ENCODE data around the gene MAB21L3.
"Not testable (repeated sequence)": the region's sequence is repeated elsewhere in the genome, so short reads cannot be mapped to it uniquely, and the experiment has no call there.

MAB21L3 gene

DNA sequence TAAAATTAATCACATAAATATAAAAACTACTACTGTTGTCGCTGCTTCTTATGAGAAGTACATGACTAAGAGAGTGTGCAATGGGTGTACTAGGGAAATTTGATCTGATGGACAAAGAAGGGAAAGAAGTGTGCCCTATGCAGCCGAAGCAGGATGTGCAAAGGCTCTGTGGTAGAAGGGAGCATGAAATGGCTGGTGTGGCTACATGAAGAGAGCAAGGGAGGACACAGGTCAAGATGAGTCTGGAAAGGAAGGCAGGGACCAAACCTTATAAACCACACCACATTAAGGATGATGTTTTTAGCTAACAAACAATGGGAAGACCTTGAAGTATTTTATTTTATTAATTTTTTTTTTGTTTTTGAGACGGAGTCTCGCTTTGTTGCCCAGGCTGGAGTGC lies 20.0 kb downstream of the MAB21L3 start:
- TF ChIP-seq POLR2A (IDR thresholded peaks at IDR 0.05; ENCODE audit: low read depth, low read length) (no peak), PAX5 (IDR thresholded peaks at IDR 0.05; ENCODE audit: insufficient read depth, low read length, severe bottlenecking) (no peak), POLR2AphosphoS5 (IDR thresholded peaks at IDR 0.05; ENCODE audit: low read depth, low read length) (no peak), TAF1 (IDR thresholded peaks at IDR 0.05; ENCODE audit: low read depth, low read length) (no peak), SPI1 (IDR thresholded peaks at IDR 0.05; ENCODE audit: low read depth, low read length) (no peak), POU2F2 (IDR thresholded peaks at IDR 0.05; ENCODE audit: low read depth, low read length) (no peak)
- FAIRE-seq (no peak), DNase-seq (ENCODE audit: insufficient read length, low spot score) (no peak)

DNA sequence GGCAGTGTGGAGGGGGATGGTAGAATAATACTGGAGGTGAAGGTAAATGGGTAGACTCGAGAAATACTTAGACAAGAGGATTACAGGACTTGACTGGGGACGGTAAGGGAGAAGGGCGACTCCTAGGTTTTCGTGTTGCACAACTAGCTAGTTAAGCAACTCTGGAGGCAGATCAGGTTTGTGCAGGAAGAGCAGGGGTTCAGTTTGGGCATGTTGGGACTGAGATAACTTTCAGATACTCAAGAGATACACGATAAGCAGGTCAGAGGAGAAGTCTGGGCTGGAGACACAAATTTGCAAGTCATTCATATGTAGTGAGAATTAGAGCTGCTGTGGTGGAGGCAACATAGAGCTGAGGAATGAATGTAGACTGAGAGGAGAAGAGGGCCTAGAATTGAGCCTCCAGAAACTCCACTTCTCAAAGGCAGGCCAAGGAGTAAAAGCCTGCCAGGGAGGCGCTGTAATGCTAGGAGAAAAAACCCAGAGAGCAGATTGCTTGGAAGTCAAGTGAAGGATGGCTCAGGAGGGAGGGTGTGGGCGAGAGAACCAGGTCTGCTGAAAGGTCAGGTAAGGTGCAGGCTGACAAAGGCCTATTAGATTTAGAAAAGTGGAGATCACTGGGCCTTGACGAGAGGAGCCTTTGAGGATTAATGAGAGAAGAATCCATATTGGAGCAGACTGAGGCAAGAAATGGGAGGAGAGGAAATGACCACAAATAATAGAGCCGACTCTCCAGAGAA lies 20.8 kb downstream of the MAB21L3 start:
- FAIRE-seq (no peak), DNase-seq (ENCODE audit: insufficient read length, low spot score) (no peak)
- TF ChIP-seq TAF1 (IDR thresholded peaks at IDR 0.05; ENCODE audit: low read depth, low read length) (no peak), PAX5 (IDR thresholded peaks at IDR 0.05; ENCODE audit: insufficient read depth, low read length, severe bottlenecking) (no peak), POLR2A (IDR thresholded peaks at IDR 0.05; ENCODE audit: low read depth, low read length) (no peak), POLR2AphosphoS5 (IDR thresholded peaks at IDR 0.05; ENCODE audit: low read depth, low read length) (no peak), POU2F2 (IDR thresholded peaks at IDR 0.05; ENCODE audit: low read depth, low read length) (no peak), SPI1 (IDR thresholded peaks at IDR 0.05; ENCODE audit: low read depth, low read length) (no peak)

DNA sequence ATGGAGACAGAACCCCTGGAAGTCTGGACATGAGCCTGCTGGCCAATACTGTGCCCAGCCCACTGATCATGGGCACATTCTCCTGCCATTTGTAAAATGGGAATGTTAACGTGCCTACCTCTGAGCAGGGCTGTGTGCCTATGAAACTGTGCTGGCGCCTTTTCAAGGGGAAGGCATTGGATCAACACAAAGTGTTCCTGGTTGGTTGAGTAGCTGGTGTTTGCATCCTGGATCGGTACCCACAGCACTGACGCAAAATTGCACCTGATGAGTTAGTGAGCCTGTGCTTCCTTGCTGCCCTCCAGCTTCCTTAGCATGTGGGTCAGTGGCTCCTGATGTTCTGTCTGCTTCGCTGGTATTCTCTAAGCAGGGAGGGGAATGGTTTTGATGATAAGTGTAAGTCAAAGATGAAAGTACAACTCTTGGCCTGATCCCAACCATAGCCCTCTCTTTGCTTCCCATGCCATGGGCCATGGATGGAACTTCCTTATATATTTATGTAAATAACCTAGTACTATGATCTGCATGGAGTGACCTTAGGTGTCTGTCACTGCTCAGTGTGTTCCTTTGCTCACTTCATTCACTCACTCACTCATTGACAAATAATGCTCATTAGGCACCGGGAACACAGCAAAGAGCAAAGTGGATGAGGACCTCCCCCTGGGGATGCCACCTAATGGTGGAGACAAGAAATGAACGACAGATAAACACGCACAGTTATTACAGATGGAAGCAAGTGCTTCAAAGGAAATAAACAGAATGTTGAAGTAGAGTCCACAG lies 22.7 kb downstream of the MAB21L3 start:
- TF ChIP-seq TAF1 (IDR thresholded peaks at IDR 0.05; ENCODE audit: low read depth, low read length): no peak
- no peak for FAIRE-seq
- no peak for DNase-seq (ENCODE audit: insufficient read length, low spot score)

DNA sequence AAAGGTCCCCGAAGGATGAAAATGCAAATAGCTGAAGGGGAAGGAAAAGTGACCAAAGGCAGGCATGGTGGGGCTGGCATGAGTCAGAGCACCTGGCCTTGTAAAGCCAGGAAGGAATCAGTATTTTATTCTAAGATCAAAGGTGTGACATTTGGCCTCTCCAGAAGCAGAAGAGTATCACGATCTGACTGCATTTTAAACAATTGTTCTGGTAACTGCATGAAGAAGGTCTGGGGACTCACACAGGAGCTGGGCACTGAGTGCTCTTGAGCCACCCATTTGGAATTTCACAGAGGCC lies 23.2 kb downstream of the MAB21L3 start:
- TF ChIP-seq POLR2AphosphoS5 (IDR thresholded peaks at IDR 0.05; ENCODE audit: low read depth, low read length) (no peak), PAX5 (IDR thresholded peaks at IDR 0.05; ENCODE audit: insufficient read depth, low read length, severe bottlenecking) (no peak), POU2F2 (IDR thresholded peaks at IDR 0.05; ENCODE audit: low read depth, low read length) (no peak), TAF1 (IDR thresholded peaks at IDR 0.05; ENCODE audit: low read depth, low read length) (no peak), POLR2A (IDR thresholded peaks at IDR 0.05; ENCODE audit: low read depth, low read length) (no peak), SPI1 (IDR thresholded peaks at IDR 0.05; ENCODE audit: low read depth, low read length) (no peak)
- no peak for FAIRE-seq
- no peak for DNase-seq (ENCODE audit: insufficient read length, low spot score)

DNA sequence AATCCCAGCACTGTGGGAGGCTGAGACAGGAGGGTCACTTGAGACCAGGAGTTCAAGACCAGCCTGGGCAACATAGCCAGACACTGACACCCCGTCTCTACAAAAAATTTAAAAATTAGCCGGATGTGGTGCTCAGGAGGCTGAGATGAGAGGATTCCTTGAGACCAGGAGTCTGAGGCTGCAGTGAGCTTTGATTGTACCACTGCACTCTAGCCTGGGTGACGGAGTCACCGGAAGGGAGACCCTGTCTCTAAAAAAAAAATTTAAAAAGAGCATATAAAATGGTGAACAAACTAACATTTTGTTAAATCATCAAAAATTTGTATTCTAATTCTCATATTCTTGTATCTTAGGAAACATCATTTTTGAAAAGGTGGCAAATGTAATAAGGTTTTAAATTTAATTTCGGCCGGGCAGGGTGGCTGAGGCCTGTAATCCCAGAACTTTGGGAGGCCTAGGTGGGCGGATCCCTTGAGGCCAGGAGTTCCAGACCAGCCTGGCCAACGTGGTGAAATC lies 27.1 kb downstream of the MAB21L3 start:
- DNase-seq (ENCODE audit: insufficient read length, low spot score): no peak
- TF ChIP-seq POLR2A (IDR thresholded peaks at IDR 0.05; ENCODE audit: low read depth, low read length) (no peak), POU2F2 (IDR thresholded peaks at IDR 0.05; ENCODE audit: low read depth, low read length) (no peak), TAF1 (IDR thresholded peaks at IDR 0.05; ENCODE audit: low read depth, low read length) (no peak), POLR2AphosphoS5 (IDR thresholded peaks at IDR 0.05; ENCODE audit: low read depth, low read length) (no peak), SPI1 (IDR thresholded peaks at IDR 0.05; ENCODE audit: low read depth, low read length) (no peak), PAX5 (IDR thresholded peaks at IDR 0.05; ENCODE audit: insufficient read depth, low read length, severe bottlenecking) (no peak)
- FAIRE-seq: no peak

DNA sequence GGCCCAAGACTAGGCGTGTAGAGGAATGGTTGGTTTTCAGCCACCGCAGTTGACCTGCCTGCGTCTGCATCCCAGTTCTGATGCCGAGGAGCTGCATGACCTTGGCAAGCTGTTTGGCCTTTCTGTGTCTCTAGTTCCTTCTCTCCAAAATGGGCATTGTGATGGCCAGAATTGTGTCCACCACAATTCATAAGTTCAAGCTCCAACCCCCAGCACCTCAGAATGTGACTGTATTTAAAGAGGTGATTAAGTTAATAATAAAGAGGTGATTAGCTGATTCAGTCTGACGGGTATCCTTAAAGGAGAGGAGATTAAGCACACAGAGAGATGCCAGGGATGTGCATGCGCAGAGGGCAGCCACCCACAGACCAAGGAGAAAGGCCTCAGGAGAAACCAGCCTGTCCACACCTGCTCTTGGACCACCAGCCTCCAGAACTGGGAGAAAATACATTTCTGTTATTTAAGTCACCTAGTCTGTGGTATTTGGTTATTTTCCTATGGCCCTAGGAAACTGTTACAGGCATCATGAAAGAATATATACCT lies 28.5 kb downstream of the MAB21L3 start:
- DNase-seq (ENCODE audit: insufficient read length, low spot score) (no peak), FAIRE-seq (no peak)
- no peak for TF ChIP-seq PAX5 (IDR thresholded peaks at IDR 0.05; ENCODE audit: insufficient read depth, low read length, severe bottlenecking)
- TF ChIP-seq POLR2AphosphoS5 (IDR thresholded peaks at IDR 0.05; ENCODE audit: low read depth, low read length): no peak
- no peak for TF ChIP-seq POLR2A (IDR thresholded peaks at IDR 0.05; ENCODE audit: low read depth, low read length)
- TF ChIP-seq TAF1 (IDR thresholded peaks at IDR 0.05; ENCODE audit: low read depth, low read length): no peak
- TF ChIP-seq POU2F2 (IDR thresholded peaks at IDR 0.05; ENCODE audit: low read depth, low read length): no peak
- TF ChIP-seq SPI1 (IDR thresholded peaks at IDR 0.05; ENCODE audit: low read depth, low read length): no peak

DNA sequence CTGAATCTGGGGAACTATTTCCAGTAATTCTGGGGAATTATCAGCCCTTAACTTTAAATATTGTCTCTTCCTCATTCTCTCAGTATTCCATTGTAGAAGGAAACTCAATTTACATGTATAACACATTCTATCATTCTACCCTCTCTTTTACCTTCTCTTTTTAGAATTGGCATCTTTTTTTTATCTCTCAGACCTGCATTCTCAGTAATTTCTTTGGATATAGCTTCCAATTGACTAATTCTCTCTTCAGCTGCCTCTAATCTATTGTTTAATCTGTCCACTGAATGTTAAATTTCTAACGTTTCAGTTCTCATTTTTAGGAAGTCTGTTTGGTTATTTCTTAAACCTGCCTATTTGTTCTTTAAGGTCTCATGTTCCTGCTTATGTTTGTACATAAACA lies 33.0 kb downstream of the MAB21L3 start:
- no peak for TF ChIP-seq POLR2AphosphoS5 (IDR thresholded peaks at IDR 0.05; ENCODE audit: low read depth, low read length)
- TF ChIP-seq TAF1 (IDR thresholded peaks at IDR 0.05; ENCODE audit: low read depth, low read length): no peak
- DNase-seq (ENCODE audit: insufficient read length, low spot score) (no peak), FAIRE-seq (no peak)

DNA sequence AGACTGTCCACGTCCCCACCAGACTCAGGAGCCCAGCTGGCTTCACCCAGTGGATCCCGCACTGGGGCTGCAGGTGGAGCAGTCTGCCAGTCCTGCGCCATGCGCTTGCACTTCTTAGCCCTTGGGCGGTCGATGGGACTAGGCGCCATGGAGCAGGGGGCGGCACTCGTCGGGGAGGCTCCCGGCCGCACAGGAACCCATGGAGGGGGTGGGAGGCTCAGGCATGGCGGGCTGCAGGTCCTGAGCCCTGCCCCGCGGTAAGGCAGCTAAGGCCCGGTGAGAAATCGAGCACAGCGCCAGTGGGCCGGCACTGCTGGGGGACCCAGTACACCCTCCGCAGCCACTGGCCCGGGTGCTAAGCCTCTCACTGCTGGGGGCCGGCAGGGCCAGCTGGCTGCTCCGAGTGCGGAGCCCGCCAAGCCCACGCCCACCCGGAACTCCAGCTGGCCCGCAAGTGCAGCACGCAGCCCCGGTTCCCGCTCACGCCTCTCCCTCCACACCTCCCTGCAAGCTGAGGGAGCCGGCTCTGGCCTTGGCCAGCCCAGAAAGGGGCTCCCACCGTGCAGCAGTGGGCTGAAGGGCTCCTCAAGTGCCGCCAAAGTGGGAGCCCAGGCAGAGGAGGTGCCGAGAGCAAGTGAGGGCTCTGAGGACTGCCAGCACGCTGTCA lies 35.4 kb downstream of the MAB21L3 start:
- not testable (repeated sequence) for DNase-seq (ENCODE audit: insufficient read length, low spot score); FAIRE-seq

DNA sequence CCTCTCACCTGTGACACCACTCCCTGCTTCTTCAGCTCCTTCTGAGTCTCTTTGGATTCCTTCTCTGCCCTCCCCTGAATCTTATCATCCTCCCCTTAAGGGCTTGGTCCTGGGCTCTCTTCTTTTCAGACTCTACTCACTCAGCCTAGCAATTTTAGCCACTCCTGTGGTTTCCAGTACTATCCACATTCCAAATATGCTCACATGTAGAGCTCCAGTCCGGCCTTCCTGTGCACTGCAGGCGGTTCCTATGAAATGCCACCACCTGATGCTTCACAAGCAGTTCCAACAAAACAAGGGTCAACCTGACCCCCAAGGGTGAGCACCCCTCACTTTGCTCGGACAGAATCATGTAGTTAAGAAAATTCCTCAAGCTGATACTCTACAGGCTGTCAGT lies 35.9 kb downstream of the MAB21L3 start:
- DNase-seq (ENCODE audit: insufficient read length, low spot score): no peak
- TF ChIP-seq PAX5 (IDR thresholded peaks at IDR 0.05; ENCODE audit: insufficient read depth, low read length, severe bottlenecking): no peak
- no peak for TF ChIP-seq POU2F2 (IDR thresholded peaks at IDR 0.05; ENCODE audit: low read depth, low read length)
- TF ChIP-seq POLR2A (IDR thresholded peaks at IDR 0.05; ENCODE audit: low read depth, low read length): no peak
- TF ChIP-seq POLR2AphosphoS5 (IDR thresholded peaks at IDR 0.05; ENCODE audit: low read depth, low read length): no peak
- TF ChIP-seq TAF1 (IDR thresholded peaks at IDR 0.05; ENCODE audit: low read depth, low read length): no peak
- TF ChIP-seq SPI1 (IDR thresholded peaks at IDR 0.05; ENCODE audit: low read depth, low read length): no peak
- no peak for FAIRE-seq
